SU-DHL-6 (cell line): ENCODE results near the gene CPAMD8.

ENCODE experiments used
- CTCF ChIP-seq: fragments of 200-600 bp; sonication (generic); IDR thresholded peaks from one replicate; pipeline ENCODE4 v1.5.1; 2017; ENCODE audit warnings: antibody characterized with exemption, mild to moderate bottlenecking, low read length, moderate library complexity; ENCODE audit not compliant: insufficient read depth, poor library complexity, severe bottlenecking
- EZH2phosphoT487 ChIP-seq: fragments of 200-600 bp; sonication (generic), shearing (Covaris generic); conservative IDR thresholded peaks from 2 replicates; pipeline ENCODE4 v1.6.1; 2018; ENCODE audit warnings: mild to moderate bottlenecking, antibody characterized with exemption, low read length, moderate library complexity, mixed read lengths

GRCh38 chr19:16928916-16929315, 97.7 kb downstream of the CPAMD8 start:
- no peak for TF ChIP-seq CTCF
- TF ChIP-seq EZH2phosphoT487, result no peak
